Measurements from ENCODE around the gene CES2. TPM values are rescaled to one million over a fixed set of nuclear protein-coding genes. Genes with fewer than 3 reads are reported as not detected.

Gene CES2, protein sequence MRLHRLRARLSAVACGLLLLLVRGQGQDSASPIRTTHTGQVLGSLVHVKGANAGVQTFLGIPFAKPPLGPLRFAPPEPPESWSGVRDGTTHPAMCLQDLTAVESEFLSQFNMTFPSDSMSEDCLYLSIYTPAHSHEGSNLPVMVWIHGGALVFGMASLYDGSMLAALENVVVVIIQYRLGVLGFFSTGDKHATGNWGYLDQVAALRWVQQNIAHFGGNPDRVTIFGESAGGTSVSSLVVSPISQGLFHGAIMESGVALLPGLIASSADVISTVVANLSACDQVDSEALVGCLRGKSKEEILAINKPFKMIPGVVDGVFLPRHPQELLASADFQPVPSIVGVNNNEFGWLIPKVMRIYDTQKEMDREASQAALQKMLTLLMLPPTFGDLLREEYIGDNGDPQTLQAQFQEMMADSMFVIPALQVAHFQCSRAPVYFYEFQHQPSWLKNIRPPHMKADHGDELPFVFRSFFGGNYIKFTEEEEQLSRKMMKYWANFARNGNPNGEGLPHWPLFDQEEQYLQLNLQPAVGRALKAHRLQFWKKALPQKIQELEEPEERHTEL
- total RNA-seq (10 to 100 TPM; 23.5 to 23.8 TPM), polyA plus RNA-seq (26.6 TPM)

- H3K27me3 ChIP-seq (ENCODE audit: insufficient read depth, low read length, poor library complexity, severe bottlenecking), result no peaks in the 10 kb centered on the region
- peak within 1 kb of the TSS; percentile 91 for H3K4me3 ChIP-seq (ENCODE audit: low read length)
- peaks cover 2% of the 10 kb centered on the region for H3K36me3 ChIP-seq (ENCODE audit: insufficient read depth, low read length)
- Mint-ChIP-seq H3K9me3 (no peaks in the 10 kb centered on the region), H3K4me3 (peak within 1 kb of the TSS; percentile 97 to 99 (median 97)), H3K4me1 (peaks cover 51 to 71% (median 53%) of the 10 kb centered on the region in 3 donors), H3K27ac (peak within 1 kb of the TSS; percentile 95 to 99 (median 98)), H3K36me3 (peaks cover 0 to 74% (median 9%) of the 10 kb centered on the region in 3 donors), H3K27me3 (peaks cover 0 to 3% of the 10 kb centered on the region in 2 donors)
- POLR2A ChIA-PET, result no interaction called here
- H3K4me1 ChIP-seq (ENCODE audit: insufficient read depth, low read length), result peaks cover 34% of the 10 kb centered on the region
- H3K27ac ChIP-seq (ENCODE audit: low read depth, low read length), result peak within 1 kb of the TSS; percentile 87
- CTCF ChIA-PET, result no interaction called here
- H3K9me3 ChIP-seq (ENCODE audit: low read length), result no peaks in the 10 kb centered on the region
- DNase-seq, result no peak
Measured at GRCh38 chr16:66935314-66936011, at the start of gene CES2. Gene CES2 (plus strand): TSS chr16:66935516. CDS start chr16:66935636, 120 bp downstream.

- Mint-ChIP-seq H3K36me3 (peaks cover 5 to 46% (median 5%) of the 10 kb centered on the region in 3 donors), H3K27me3 (no peaks in the 10 kb centered on the region), H3K4me3 (no peak overlapping the region), H3K27ac (peak overlapping the region in 1 of 8 donors; percentile 53), H3K9me3 (no peaks in the 10 kb centered on the region), H3K4me1 (peaks cover 22 to 43% (median 37%) of the 10 kb centered on the region in 3 donors)
- ChIA-PET CTCF (interaction anchor here (1.3 to 1.7 kb wide), 2 partner anchors 14 to 18 kb away, joined by 3 to 5 read pairs; no protein-coding TSS in a partner anchor), POLR2A (no interaction called here)
- Histone ChIP-seq H3K4me1 (ENCODE audit: insufficient read depth, low read length) (peaks cover 12% of the 10 kb centered on the region), H3K27ac (ENCODE audit: low read depth, low read length) (no peak overlapping the region), H3K4me3 (ENCODE audit: low read length) (no peak overlapping the region), H3K9me3 (ENCODE audit: low read length) (no peaks in the 10 kb centered on the region), H3K27me3 (ENCODE audit: insufficient read depth, low read length, poor library complexity, severe bottlenecking) (no peaks in the 10 kb centered on the region), H3K36me3 (ENCODE audit: insufficient read depth, low read length) (peaks cover 17% of the 10 kb centered on the region)
- DNase-seq, result no peak
Measured at GRCh38 chr16:66886321-66886720, 49.0 kb upstream of the CES2 start.

- Mint-ChIP-seq H3K4me3 (peak overlapping the region in 1 of 7 donors; percentile 6), H3K27ac (peak overlapping the region in 1 of 8 donors; percentile 17), H3K9me3 (no peaks in the 10 kb centered on the region), H3K27me3 (no peaks in the 10 kb centered on the region), H3K36me3 (peaks cover 5 to 49% (median 5%) of the 10 kb centered on the region in 3 donors), H3K4me1 (peaks cover 16 to 37% (median 31%) of the 10 kb centered on the region in 3 donors)
- peaks cover 7% of the 10 kb centered on the region for H3K4me1 ChIP-seq (ENCODE audit: insufficient read depth, low read length)
- no peak overlapping the region for H3K4me3 ChIP-seq (ENCODE audit: low read length)
- no peaks in the 10 kb centered on the region for H3K9me3 ChIP-seq (ENCODE audit: low read length)
- POLR2A ChIA-PET, result no interaction called here
- DNase-seq, result no peak
- CTCF ChIA-PET, result interaction anchor here (1.1 to 1.7 kb wide), 3 partner anchors 14 to 56 kb away, joined by 3 to 5 read pairs (median 5); partner anchors contain the start of gene NAE1
- peaks cover 17% of the 10 kb centered on the region for H3K36me3 ChIP-seq (ENCODE audit: insufficient read depth, low read length)
- H3K27ac ChIP-seq (ENCODE audit: low read depth, low read length), result no peak overlapping the region
- no peaks in the 10 kb centered on the region for H3K27me3 ChIP-seq (ENCODE audit: insufficient read depth, low read length, poor library complexity, severe bottlenecking)
Measured at GRCh38 chr16:66886914-66887313, 48.4 kb upstream of the CES2 start.

DNA sequence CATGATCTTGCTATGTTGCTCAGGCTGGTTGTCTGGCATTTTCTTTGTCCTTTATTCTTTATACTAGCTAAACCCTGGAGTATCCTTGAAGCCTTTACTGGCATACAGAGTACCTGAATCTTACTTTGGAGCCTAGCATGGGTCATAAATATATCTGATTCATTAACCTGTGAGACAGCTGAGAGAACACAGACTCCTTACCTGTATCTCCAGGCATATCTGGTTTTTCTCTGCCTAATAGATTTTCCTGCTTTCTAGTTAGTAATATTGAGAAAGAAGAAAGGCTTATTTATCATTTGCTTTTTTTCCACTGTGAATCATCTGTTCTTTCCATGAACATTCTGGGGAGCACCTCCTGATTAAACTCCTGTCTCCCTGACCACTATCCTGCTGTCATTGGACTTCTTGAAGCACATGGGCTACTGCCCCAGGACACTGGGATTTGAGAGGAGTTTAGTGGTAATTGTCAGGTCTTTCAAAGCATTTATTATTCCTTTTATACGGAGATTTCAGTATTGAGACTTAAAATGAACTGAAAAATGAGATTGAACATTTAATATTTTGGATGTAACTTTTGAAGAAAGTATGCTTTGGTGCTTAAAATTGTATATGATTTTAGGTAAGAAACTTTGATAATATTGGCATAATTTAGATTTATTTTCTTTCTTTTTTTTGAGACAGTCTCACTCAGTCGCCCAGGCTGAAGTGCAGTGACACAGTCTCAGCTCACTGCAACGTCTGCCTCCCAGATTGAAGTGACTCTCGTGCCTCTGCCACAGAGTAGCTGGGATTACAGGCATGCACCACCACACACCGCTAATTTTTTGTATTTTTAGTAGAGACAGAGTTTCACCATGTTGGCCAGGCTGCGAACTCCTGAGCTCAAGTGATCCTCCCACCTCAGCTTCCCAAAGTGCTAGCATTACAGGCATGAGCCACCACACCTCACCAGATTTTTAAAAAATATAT, 46.4 kb upstream of the CES2 start:
- H3K36me3 ChIP-seq (ENCODE audit: insufficient read depth, low read length), result peaks cover 17% of the 10 kb centered on the region
- ChIA-PET CTCF (no interaction called here), POLR2A (no interaction called here)
- no peaks in the 10 kb centered on the region for H3K9me3 Mint-ChIP-seq
- no peak overlapping the region for H3K27ac ChIP-seq (ENCODE audit: low read depth, low read length)
- peak overlapping the region in 4 of 8 donors; percentile 4 to 64 (median 22) for H3K27ac Mint-ChIP-seq
- H3K4me1 ChIP-seq (ENCODE audit: insufficient read depth, low read length), result no peaks in the 10 kb centered on the region
- no peak overlapping the region for H3K4me3 Mint-ChIP-seq
- DNase-seq, result no peak
- H3K4me3 ChIP-seq (ENCODE audit: low read length), result no peak overlapping the region
- H3K27me3 ChIP-seq (ENCODE audit: insufficient read depth, low read length, poor library complexity, severe bottlenecking), result no peaks in the 10 kb centered on the region
- peaks cover 17 to 35% (median 25%) of the 10 kb centered on the region in 3 donors for H3K4me1 Mint-ChIP-seq
- H3K36me3 Mint-ChIP-seq, result peaks cover 5 to 47% (median 5%) of the 10 kb centered on the region in 3 donors
- H3K9me3 ChIP-seq (ENCODE audit: low read length), result no peaks in the 10 kb centered on the region
- H3K27me3 Mint-ChIP-seq, result no peaks in the 10 kb centered on the region

DNA sequence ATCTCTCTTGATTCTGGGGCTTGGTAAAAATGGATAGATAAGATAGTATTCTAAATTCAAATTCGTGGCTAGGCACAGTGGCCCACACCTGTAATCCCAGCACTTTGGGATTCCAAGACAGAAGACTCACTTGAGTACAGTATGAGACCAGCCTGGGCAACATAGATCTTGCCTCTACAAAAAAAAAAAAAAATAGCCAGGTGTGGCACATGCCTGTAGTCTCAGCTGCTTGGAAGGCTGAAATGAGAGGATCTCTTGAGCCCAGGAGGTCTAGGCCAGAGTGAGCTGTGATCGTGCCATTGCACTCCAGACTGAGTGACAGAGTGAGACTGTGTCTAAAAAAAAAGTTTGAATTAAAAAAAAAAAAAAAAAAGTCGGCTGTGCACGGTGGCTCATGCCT, 45.7 kb upstream of the CES2 start:
- H3K4me1 Mint-ChIP-seq, result peaks cover 15 to 33% (median 21%) of the 10 kb centered on the region in 3 donors
- no peaks in the 10 kb centered on the region for H3K27me3 ChIP-seq (ENCODE audit: insufficient read depth, low read length, poor library complexity, severe bottlenecking)
- ChIA-PET POLR2A (no interaction called here), CTCF (no interaction called here)
- H3K27ac Mint-ChIP-seq, result peak overlapping the region in 4 of 8 donors; percentile 12 to 64 (median 35)
- H3K9me3 Mint-ChIP-seq, result no peaks in the 10 kb centered on the region
- no peak overlapping the region for H3K27ac ChIP-seq (ENCODE audit: low read depth, low read length)
- peaks cover 12% of the 10 kb centered on the region for H3K36me3 ChIP-seq (ENCODE audit: insufficient read depth, low read length)
- H3K4me1 ChIP-seq (ENCODE audit: insufficient read depth, low read length), result no peaks in the 10 kb centered on the region
- H3K4me3 ChIP-seq (ENCODE audit: low read length), result no peak overlapping the region
- no peak for DNase-seq
- H3K36me3 Mint-ChIP-seq, result peaks cover 3 to 41% (median 5%) of the 10 kb centered on the region in 3 donors
- H3K27me3 Mint-ChIP-seq, result no peaks in the 10 kb centered on the region
- no peaks in the 10 kb centered on the region for H3K9me3 ChIP-seq (ENCODE audit: low read length)
- H3K4me3 Mint-ChIP-seq, result no peak overlapping the region

- Mint-ChIP-seq H3K27me3 (no peaks in the 10 kb centered on the region), H3K9me3 (no peaks in the 10 kb centered on the region), H3K27ac (peak overlapping the region in 2 of 8 donors; percentile 27 to 32), H3K4me1 (peaks cover 13 to 29% (median 16%) of the 10 kb centered on the region in 3 donors), H3K4me3 (no peak overlapping the region), H3K36me3 (peaks cover 0 to 29% (median under 1%) of the 10 kb centered on the region in 3 donors)
- H3K27ac ChIP-seq (ENCODE audit: low read depth, low read length), result no peak overlapping the region
- ChIA-PET CTCF (interaction anchor here (0.9 to 1.8 kb wide), 2 partner anchors 13 to 18 kb away, joined by 3 to 5 read pairs; no protein-coding TSS in a partner anchor), POLR2A (no interaction called here)
- peaks cover 2% of the 10 kb centered on the region for H3K36me3 ChIP-seq (ENCODE audit: insufficient read depth, low read length)
- no peak for DNase-seq
- no peaks in the 10 kb centered on the region for H3K4me1 ChIP-seq (ENCODE audit: insufficient read depth, low read length)
- H3K9me3 ChIP-seq (ENCODE audit: low read length), result no peaks in the 10 kb centered on the region
- H3K27me3 ChIP-seq (ENCODE audit: insufficient read depth, low read length, poor library complexity, severe bottlenecking), result no peaks in the 10 kb centered on the region
- H3K4me3 ChIP-seq (ENCODE audit: low read length), result no peak overlapping the region
Measured at GRCh38 chr16:66890799-66891198, 44.5 kb upstream of the CES2 start.

DNA sequence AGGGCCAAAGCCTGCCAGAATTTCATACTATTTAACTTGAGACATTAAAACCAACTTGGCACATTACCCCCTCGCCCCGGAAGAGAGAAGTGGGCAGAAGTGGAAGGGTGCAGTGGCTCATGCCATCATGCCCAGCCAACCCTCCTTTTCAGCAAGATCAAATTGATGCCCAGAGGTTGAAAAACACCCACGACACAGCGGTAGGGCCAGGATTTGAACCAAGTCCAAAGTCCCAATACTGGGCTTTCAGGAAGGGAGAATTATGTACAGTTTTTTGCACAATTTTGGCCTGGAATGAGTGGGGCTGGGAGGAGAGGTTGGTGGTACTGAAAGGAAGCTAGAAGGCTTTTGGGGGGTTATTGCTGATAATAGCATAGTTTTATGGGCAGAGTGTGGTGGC, 44.0 kb upstream of the CES2 start:
- Mint-ChIP-seq H3K27me3 (no peaks in the 10 kb centered on the region), H3K4me3 (no peak overlapping the region), H3K4me1 (peaks cover 13 to 26% (median 14%) of the 10 kb centered on the region in 3 donors), H3K27ac (peak overlapping the region in 3 of 8 donors; percentile 27 to 57 (median 33)), H3K9me3 (no peaks in the 10 kb centered on the region), H3K36me3 (peaks cover 0 to 25% (median 0%) of the 10 kb centered on the region in 3 donors)
- Histone ChIP-seq H3K36me3 (ENCODE audit: insufficient read depth, low read length) (no peaks in the 10 kb centered on the region), H3K4me3 (ENCODE audit: low read length) (no peak overlapping the region), H3K9me3 (ENCODE audit: low read length) (no peaks in the 10 kb centered on the region), H3K27ac (ENCODE audit: low read depth, low read length) (no peak overlapping the region), H3K4me1 (ENCODE audit: insufficient read depth, low read length) (no peaks in the 10 kb centered on the region), H3K27me3 (ENCODE audit: insufficient read depth, low read length, poor library complexity, severe bottlenecking) (no peaks in the 10 kb centered on the region)
- ChIA-PET POLR2A (interaction anchor here (1.5 kb wide), 1 partner anchor 11 kb away, joined by 9 read pairs; the partner anchor contains the start of gene PDP2), CTCF (interaction anchor here (1.8 kb wide), 1 partner anchor 19 kb away, joined by 5 read pairs; no protein-coding TSS in a partner anchor)
- no peak for DNase-seq

Data from CD8-positive, alpha-beta memory T cell (primary cell).